Gastrocnemius medialis (tissue), 4 donors: ENCODE results near the gene CLDN19. TPM values are rescaled to one million over a fixed set of nuclear protein-coding genes. Genes with fewer than 3 reads are reported as not detected.

Experiments
- ATAC-seq, 2 donors: fragments of 150-250 bp; one replicate each; pipeline ENCODE4 v1.9.1; 2016
- DNase-seq, 2 donors: peaks; one replicate each; pipeline ENCODE4 v3.0.0-alpha.2; 2019
- H3K27ac ChIP-seq, 4 donors: fragments of 200-600 bp; sonication (generic); 1 replicate in 1 of 4; 2 replicates in 3 of 4; pipeline ENCODE4 v1.5.1; 2016 to 2018; ENCODE audit warnings: mild to moderate bottlenecking in 2 of 4, moderate library complexity in 1 of 4
- H3K27me3 ChIP-seq, 3 donors: fragments of 200-600 bp; sonication (generic) in 2 of 3; 1 replicate in 1 of 3; 2 replicates in 2 of 3; pipeline versions ENCODE4 v1.5.1 to v1.6.0; 2016 to 2019; ENCODE audit warnings: mild to moderate bottlenecking in 1 of 3, moderate library complexity in 1 of 3
- H3K36me3 ChIP-seq, 2 donors: fragments of 200-600 bp; sonication (generic) in 1 of 2; one replicate each; pipeline ENCODE4 v1.5.1; 2017 to 2018
- H3K4me1 ChIP-seq, 2 donors: fragments of 200-600 bp; sonication (generic) in 1 of 2; one replicate each; pipeline ENCODE4 v1.5.1; 2016 to 2017; ENCODE audit warnings: mild to moderate bottlenecking in 2 of 2
- H3K4me3 ChIP-seq, 4 donors: fragments of 200-600 bp; sonication (generic) in 3 of 4; 1 replicate in 1 of 4; 2 replicates in 3 of 4; pipeline ENCODE4 v1.5.1; 2016 to 2019; ENCODE audit warnings: mild to moderate bottlenecking in 2 of 4
- H3K9me3 ChIP-seq, 3 donors: fragments of 200-600 bp; sonication (generic) in 2 of 3; 1 replicate in 1 of 3; 2 replicates in 2 of 3; pipeline ENCODE4 v1.5.1; 2016 to 2019
- CTCF ChIP-seq, 5 experiments: fragments of 450-650 bp in 3 of 5; fragments of 200-600 bp in 2 of 5; sonication (generic) in 2 of 5; IDR thresholded peaks in 4 of 5; conservative IDR thresholded peaks in 1 of 5; 1 replicate in 4 of 5; 2 replicates in 1 of 5; pipeline ENCODE4 v1.5.1; 2016 to 2019; ENCODE audit warnings: antibody characterized with exemption in 5 of 5, mild to moderate bottlenecking in 3 of 5, moderate library complexity in 3 of 5
- POLR2A ChIP-seq, 2 donors: fragments of 450-650 bp; IDR thresholded peaks; one replicate each; pipeline ENCODE4 v1.6.1; 2017; ENCODE audit warnings: antibody characterized with exemption in 2 of 2, mild to moderate bottlenecking in 2 of 2, moderate library complexity in 2 of 2
- in situ Hi-C, 4 donors: fragments of 200-750 bp; cut with MboI; loops; one replicate each; pipeline versions ENCODE4 v1.15.0 to v1.8.0; 2017; ENCODE audit warnings: low sequenced_read_pairs in 4 of 4
- intact Hi-C: fragments of 100-400 bp; cut with DNase I; formaldehyde crosslinking; loops from one replicate; pipeline ENCODE4 v1.15.1; 2023; ENCODE audit warnings: low total_unique reads
- total RNA-seq, 4 donors: library from RNA; depleted of rRNA; stranded (reverse); fragments of >200 nt; gene quantifications; one replicate each; pipeline versions ENCODE4 v1.1.0 to v1.2.3, GENCODE V29; 2016

Gene CLDN19
- total RNA-seq, 4 donors from 2014 or later = 0.20 to 0.59 TPM; not detected in 2

GRCh38 chr1:42769811-42770210 lies 29.8 kb upstream of the CLDN19 start:
- intact Hi-C loops (loop anchor here (5.0 to 10.0 kb wide), 4 partner anchors 88 to 435 kb away; partner anchors contain the start of genes CFAP57, EBNA1BP2, FOXJ3 and PPIH), in situ Hi-C loops (loop anchor here in 3 of 4 donors (10.0 to 25.0 kb wide), 4 partner anchors 85 to 433 kb away; partner anchors contain the start of genes FOXJ3 (in 1 of the 3) and YBX1 (in 1 of the 3))
- Histone ChIP-seq H3K4me1 (peaks cover 31 to 33% of the 10 kb centered on the region in 2 donors), H3K27ac (no peak overlapping the region), H3K27me3 (no peaks in the 10 kb centered on the region), H3K4me3 (no peak overlapping the region), H3K9me3 (no peaks in the 10 kb centered on the region), H3K36me3 (peaks cover 0 to 12% of the 10 kb centered on the region in 2 donors)
- ATAC-seq (no peak), DNase-seq (no peak)
- no peak for TF ChIP-seq POLR2A (IDR thresholded peaks at IDR 0.05)
- no peak for TF ChIP-seq CTCF (IDR thresholded peaks at IDR 0.05 in 4 of 5, conservative IDR thresholded peaks at IDR 0.05 in 1 of 5)

- no peak for DNase-seq
- no peaks in the 10 kb centered on the region for H3K27me3 ChIP-seq
- no peaks in the 10 kb centered on the region for H3K36me3 ChIP-seq
- in situ Hi-C loops (loop anchor here in 2 of 4 donors (10.0 to 25.0 kb wide), 3 partner anchors 83 to 431 kb away; partner anchors contain the start of genes FOXJ3 (in 1 of the 2) and YBX1 (in 1 of the 2)), intact Hi-C loops (loop anchor here (5.0 to 10.0 kb wide), 4 partner anchors 86 to 433 kb away; partner anchors contain the start of genes CFAP57, EBNA1BP2, FOXJ3 and PPIH)
- TF ChIP-seq CTCF (IDR thresholded peaks at IDR 0.05 in 4 of 5, conservative IDR thresholded peaks at IDR 0.05 in 1 of 5) (no peak), POLR2A (IDR thresholded peaks at IDR 0.05) (no peak)
- H3K27ac ChIP-seq = peak overlapping the region in 3 of 4 donors; percentile 92 to 96 (median 94)
- H3K4me1 ChIP-seq = peaks cover 34 to 40% of the 10 kb centered on the region in 2 donors
- no peak for ATAC-seq
- H3K9me3 ChIP-seq = no peaks in the 10 kb centered on the region
- H3K4me3 ChIP-seq = peak overlapping the region; percentile 75 to 99 (median 94)
These were observed 28.1 kb upstream of the CLDN19 start for GRCh38 chr1:42768172-42768571.

GRCh38 chr1:42767510-42768000 lies 27.5 kb upstream of the CLDN19 start:
- DNase-seq (no peak), ATAC-seq (peak; percentile 46 to 52)
- H3K4me1 ChIP-seq = peaks cover 34 to 39% of the 10 kb centered on the region in 2 donors
- H3K9me3 ChIP-seq = no peaks in the 10 kb centered on the region
- in situ Hi-C loops (loop anchor here in 2 of 4 donors (10.0 to 25.0 kb wide), 3 partner anchors 83 to 430 kb away; partner anchors contain the start of genes FOXJ3 (in 1 of the 2) and YBX1 (in 1 of the 2)), intact Hi-C loops (loop anchor here (1.0 to 10.0 kb wide), 7 partner anchors 50 to 433 kb away; partner anchors contain the start of genes CCDC30, CFAP57, EBNA1BP2 and ERMAP)
- H3K4me3 ChIP-seq = peak overlapping the region; percentile 75 to 99 (median 94)
- H3K27ac ChIP-seq = peak overlapping the region; percentile 92 to 96 (median 95)
- TF ChIP-seq CTCF (IDR thresholded peaks at IDR 0.05 in 4 of 5, conservative IDR thresholded peaks at IDR 0.05 in 1 of 5) (no peak), POLR2A (IDR thresholded peaks at IDR 0.05) (no peak)
- H3K36me3 ChIP-seq = no peaks in the 10 kb centered on the region
- H3K27me3 ChIP-seq = no peaks in the 10 kb centered on the region

GRCh38 chr1:42766741-42767509 lies 26.9 kb upstream of the CLDN19 start, which contains the start of the genes C1orf50 and P3H1:
Gene C1orf50 (plus strand): TSS chr1:42767249. CDS start chr1:42767312, 63 bp downstream.
Gene P3H1 (minus strand): TSS chr1:42767028. CDS start chr1:42766971, 57 bp downstream.
- DNase-seq (peak; percentile 99 to 100), ATAC-seq (peak; percentile 94 to 96)
- Histone ChIP-seq H3K4me1 (peaks cover 33 to 34% of the 10 kb centered on the region in 2 donors), H3K9me3 (no peaks in the 10 kb centered on the region), H3K4me3 (peak within 1 kb of the TSS; percentile 75 to 99 (median 94)), H3K27ac (peak within 1 kb of the TSS; percentile 92 to 96 (median 95)), H3K36me3 (no peaks in the 10 kb centered on the region), H3K27me3 (no peaks in the 10 kb centered on the region)
- TF ChIP-seq CTCF (IDR thresholded peaks at IDR 0.05 in 4 of 5, conservative IDR thresholded peaks at IDR 0.05 in 1 of 5) (no peak), POLR2A (IDR thresholded peaks at IDR 0.05) (peak; percentile 97 to 98)
- intact Hi-C loops (loop anchor here (1.0 to 10.0 kb wide), 7 partner anchors 50 to 432 kb away; partner anchors contain the start of genes CCDC30, CFAP57, EBNA1BP2 and ERMAP), in situ Hi-C loops (loop anchor here in 2 of 4 donors (10.0 to 25.0 kb wide), 3 partner anchors 82 to 430 kb away; partner anchors contain the start of genes FOXJ3 (in 1 of the 2) and YBX1 (in 1 of the 2))
